T-helper 2 cell treated with Interferon-gamma antibody and Interleukin-4, amounts not matched to agents 5 μg/mL and 100 μg/mL, for 36 hours (primary cell): ENCODE results near the gene WASF3.
A peak's percentile ranks its signal among the peaks of the same experiment; 100 is the strongest.

Source experiments
- DNase-seq: peaks from one replicate; pipeline ENCODE4 v3.0.0; 2021; ENCODE audit warnings: low spot score
- H3K27ac Mint-ChIP-seq: one replicate; pipeline ENCODE4 v1.8.0; 2021; ENCODE audit warnings: mild to moderate bottlenecking, mixed read lengths
- H3K27me3 Mint-ChIP-seq: one replicate; pipeline ENCODE4 v1.8.0; 2021; ENCODE audit warnings: low read depth, mixed read lengths
- H3K36me3 Mint-ChIP-seq: one replicate; pipeline ENCODE4 v1.8.0; 2021; ENCODE audit warnings: low read depth, mixed read lengths
- H3K4me1 Mint-ChIP-seq: one replicate; pipeline ENCODE4 v1.8.0; 2021; ENCODE audit warnings: low read depth, mixed read lengths
- H3K4me3 Mint-ChIP-seq: one replicate; pipeline ENCODE4 v1.8.0; 2022; ENCODE audit warnings: mild to moderate bottlenecking, moderate library complexity, mixed read lengths
- H3K9me3 Mint-ChIP-seq: one replicate; pipeline ENCODE4 v1.8.0; 2021; ENCODE audit warnings: mixed read lengths

Gene WASF3

GRCh38 chr13:26697069-26697955, 139.8 kb downstream of the WASF3 start:
- Mint-ChIP-seq H3K27me3 (no peaks in the 10 kb centered on the region), H3K36me3 (no peaks in the 10 kb centered on the region)

DNA sequence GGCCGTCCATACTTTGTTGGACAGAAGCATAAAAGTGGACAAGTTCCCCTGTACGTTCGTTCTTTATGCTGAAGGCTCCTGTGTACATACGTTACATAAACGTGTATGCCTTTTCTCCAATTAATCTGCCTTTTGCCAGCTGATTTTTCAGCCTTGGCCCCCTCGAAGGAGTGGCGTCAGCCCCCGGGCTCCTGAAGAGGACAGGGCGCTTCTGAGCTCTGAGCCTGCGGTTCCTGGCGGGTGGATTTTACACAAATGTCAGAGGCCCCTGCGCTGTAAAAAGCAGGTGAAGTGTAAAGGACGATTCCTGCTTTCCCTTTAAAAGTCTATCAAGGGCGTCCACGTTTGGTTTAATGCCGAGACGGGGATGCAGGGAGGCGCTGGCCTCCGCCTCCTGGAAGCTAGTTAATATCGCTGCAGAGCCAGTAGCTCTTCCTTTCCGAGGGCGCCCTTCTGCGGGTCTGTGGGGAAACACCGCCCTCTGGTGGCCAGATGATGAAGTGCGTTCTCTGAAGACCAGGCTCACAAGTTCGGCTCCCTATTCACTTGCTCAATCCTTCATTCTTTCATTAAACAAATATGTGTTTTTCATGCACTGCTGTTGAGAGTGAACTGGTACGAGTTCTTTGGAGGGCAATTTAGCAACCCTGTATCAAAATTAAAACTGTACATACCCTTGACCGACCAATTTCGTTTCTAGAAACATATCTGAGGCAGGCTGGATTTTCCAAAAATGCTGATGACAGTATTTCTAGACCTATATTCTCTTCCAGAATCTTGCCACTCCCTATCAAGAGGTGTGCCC, 141.1 kb downstream of the WASF3 start:
- H3K4me1 Mint-ChIP-seq, result peaks cover 3% of the 10 kb centered on the region
- H3K9me3 Mint-ChIP-seq, result no peaks in the 10 kb centered on the region
- no peak overlapping the region for H3K4me3 Mint-ChIP-seq
- DNase-seq, result peak; percentile 67
- H3K27ac Mint-ChIP-seq, result no peak overlapping the region
- no peaks in the 10 kb centered on the region for H3K36me3 Mint-ChIP-seq
- peaks cover 2% of the 10 kb centered on the region for H3K27me3 Mint-ChIP-seq

More at GRCh38 chr13:26697069-26697955, 139.8 kb downstream of the WASF3 start:
- H3K4me3 Mint-ChIP-seq, result no peak overlapping the region
- H3K9me3 Mint-ChIP-seq, result no peaks in the 10 kb centered on the region
- H3K4me1 Mint-ChIP-seq, result peaks cover 3% of the 10 kb centered on the region
- DNase-seq, result no peak
- H3K27ac Mint-ChIP-seq, result no peak overlapping the region

DNA sequence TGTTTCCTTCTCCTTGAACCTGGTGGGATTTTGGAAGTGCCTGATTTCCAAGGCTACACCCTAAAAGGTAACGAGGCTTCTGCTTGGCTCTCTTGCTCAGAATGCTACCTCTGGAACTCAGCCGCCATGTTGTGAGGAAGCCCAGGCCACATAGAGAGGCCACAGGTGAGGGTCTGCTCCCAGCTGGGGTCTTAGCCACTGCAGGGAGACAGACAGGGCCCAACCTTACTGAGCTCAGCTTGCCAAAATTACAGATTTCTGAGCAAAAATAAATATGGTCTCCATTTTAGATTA, 141.7 kb downstream of the WASF3 start:
- no peak overlapping the region for H3K4me3 Mint-ChIP-seq
- peaks cover 2% of the 10 kb centered on the region for H3K27me3 Mint-ChIP-seq
- H3K9me3 Mint-ChIP-seq, result no peaks in the 10 kb centered on the region

GRCh38 chr13:26705536-26705935, 148.1 kb downstream of the WASF3 start:
- no peaks in the 10 kb centered on the region for H3K36me3 Mint-ChIP-seq
- H3K4me3 Mint-ChIP-seq, result no peak overlapping the region
- peaks cover 2% of the 10 kb centered on the region for H3K27me3 Mint-ChIP-seq
- no peak for DNase-seq
- H3K27ac Mint-ChIP-seq, result no peak overlapping the region
- no peaks in the 10 kb centered on the region for H3K9me3 Mint-ChIP-seq
- H3K4me1 Mint-ChIP-seq, result no peaks in the 10 kb centered on the region

More for the DNA sequence above, 141.7 kb downstream of the WASF3 start:
- Mint-ChIP-seq H3K27ac (no peak overlapping the region), H3K36me3 (no peaks in the 10 kb centered on the region), H3K4me1 (peaks cover 3% of the 10 kb centered on the region)
- DNase-seq, result no peak

- no peak overlapping the region for H3K4me3 Mint-ChIP-seq
- peaks cover 2% of the 10 kb centered on the region for H3K27me3 Mint-ChIP-seq
- no peak for DNase-seq
- no peaks in the 10 kb centered on the region for H3K9me3 Mint-ChIP-seq
- no peaks in the 10 kb centered on the region for H3K4me1 Mint-ChIP-seq
- H3K27ac Mint-ChIP-seq, result no peak overlapping the region
- no peaks in the 10 kb centered on the region for H3K36me3 Mint-ChIP-seq
These were observed 148.9 kb downstream of the WASF3 start for GRCh38 chr13:26706381-26706780.

DNA sequence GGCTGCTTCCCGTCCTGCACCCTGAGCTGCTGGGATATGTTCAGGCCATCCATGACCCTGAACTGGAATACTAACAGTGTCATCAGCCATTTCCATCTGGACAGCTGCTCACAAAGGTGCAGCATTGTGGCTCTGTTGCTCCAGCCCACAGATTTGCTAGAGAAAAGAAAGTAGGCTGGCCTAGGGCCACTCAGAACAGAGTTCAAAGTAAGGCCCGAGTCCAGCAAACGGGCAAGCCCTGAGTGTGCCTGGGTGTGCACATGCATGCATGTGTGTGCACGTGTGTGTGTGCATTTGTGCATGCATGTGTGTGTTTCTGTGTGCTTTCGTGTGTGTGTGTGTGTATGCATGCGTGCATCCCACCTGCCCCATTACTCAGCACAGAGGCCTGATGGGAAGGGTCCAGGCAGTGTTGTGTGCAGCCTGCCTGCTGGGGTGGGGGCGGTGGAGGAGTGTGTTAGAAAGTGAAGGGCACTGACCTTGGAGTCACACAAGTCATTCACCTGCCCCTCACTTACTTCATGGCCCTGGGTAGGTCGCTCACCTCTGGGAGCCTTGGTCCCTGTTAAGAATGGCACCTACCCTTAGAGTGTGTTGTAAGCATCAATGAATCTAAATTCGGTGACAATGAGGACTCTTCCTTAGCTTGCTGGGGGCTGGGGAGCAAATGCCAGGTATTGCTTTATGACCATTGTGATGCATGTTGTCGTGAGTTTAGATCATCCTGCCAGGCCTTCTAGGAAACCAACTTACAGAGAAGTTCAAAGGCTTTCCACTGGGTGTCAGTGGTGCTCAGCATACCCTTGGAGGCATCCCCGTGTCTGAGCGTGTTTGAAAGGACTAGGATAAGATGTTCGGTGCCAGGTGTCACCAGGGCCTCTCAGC, 149.9 kb downstream of the WASF3 start:
- Mint-ChIP-seq H3K4me1 (no peaks in the 10 kb centered on the region), H3K4me3 (no peak overlapping the region), H3K36me3 (no peaks in the 10 kb centered on the region), H3K27me3 (peaks cover 2% of the 10 kb centered on the region), H3K9me3 (peaks cover under 1% of the 10 kb centered on the region), H3K27ac (no peak overlapping the region)
- no peak for DNase-seq

- no peak overlapping the region for H3K27ac Mint-ChIP-seq
- H3K4me1 Mint-ChIP-seq, result no peaks in the 10 kb centered on the region
- no peak for DNase-seq
- H3K36me3 Mint-ChIP-seq, result no peaks in the 10 kb centered on the region
- H3K4me3 Mint-ChIP-seq, result no peak overlapping the region
- H3K27me3 Mint-ChIP-seq, result peaks cover 4% of the 10 kb centered on the region
- peaks cover 4% of the 10 kb centered on the region for H3K9me3 Mint-ChIP-seq
These were observed 150.5 kb downstream of the WASF3 start for GRCh38 chr13:26708007-26708297.

DNA sequence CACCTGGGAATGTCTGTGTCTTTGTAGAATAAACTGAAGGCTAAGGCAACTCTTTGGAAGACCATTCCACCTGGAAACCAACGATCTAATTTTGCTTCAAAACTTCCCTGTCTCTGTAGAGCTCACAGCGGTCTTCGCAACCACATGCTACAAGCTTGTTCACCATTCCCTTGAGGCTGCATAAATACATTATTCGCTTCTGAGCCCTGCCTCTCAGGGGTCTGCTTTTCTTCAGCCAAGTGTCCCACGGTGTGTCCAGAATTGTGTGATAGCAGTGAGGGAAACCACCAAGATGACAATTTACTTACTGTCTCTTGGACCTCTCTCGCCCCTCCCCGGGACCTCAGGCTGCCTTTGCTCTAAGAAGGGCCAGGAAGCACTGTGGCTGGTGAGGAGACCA, 152.0 kb downstream of the WASF3 start:
- H3K27ac Mint-ChIP-seq, result no peak overlapping the region
- no peak overlapping the region for H3K4me3 Mint-ChIP-seq

GRCh38 chr13:26710166-26710565, 152.7 kb downstream of the WASF3 start:
- Mint-ChIP-seq H3K4me1 (no peaks in the 10 kb centered on the region), H3K27me3 (peaks cover 3% of the 10 kb centered on the region), H3K36me3 (no peaks in the 10 kb centered on the region), H3K27ac (no peak overlapping the region), H3K4me3 (no peak overlapping the region), H3K9me3 (peaks cover 4% of the 10 kb centered on the region)
- no peak for DNase-seq

More for the DNA sequence above, 152.0 kb downstream of the WASF3 start:
- H3K4me1 Mint-ChIP-seq, result no peaks in the 10 kb centered on the region
- H3K9me3 Mint-ChIP-seq, result peaks cover 4% of the 10 kb centered on the region
- no peak for DNase-seq
- H3K36me3 Mint-ChIP-seq, result no peaks in the 10 kb centered on the region
- peaks cover 3% of the 10 kb centered on the region for H3K27me3 Mint-ChIP-seq

DNA sequence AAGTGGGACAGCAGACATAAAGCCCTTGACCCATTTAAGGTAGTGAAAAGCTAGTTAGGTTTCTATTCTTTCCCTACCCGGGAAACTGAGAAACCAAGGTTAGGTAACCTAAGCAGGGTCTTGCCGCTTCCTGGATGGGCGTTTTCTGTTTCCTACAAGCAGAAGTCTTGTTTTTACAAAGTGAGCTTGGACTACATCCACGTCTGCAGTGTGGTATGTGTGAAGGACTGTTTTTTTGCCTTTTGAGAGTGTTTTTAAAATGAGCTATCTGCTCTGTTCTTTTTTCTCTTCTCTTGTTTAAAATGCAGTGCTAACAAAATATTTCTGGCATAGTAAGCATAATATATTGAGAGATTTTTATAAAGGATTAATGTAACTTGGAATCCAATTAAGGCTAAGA, 153.7 kb downstream of the WASF3 start:
- no peaks in the 10 kb centered on the region for H3K4me1 Mint-ChIP-seq
- no peak overlapping the region for H3K4me3 Mint-ChIP-seq
- H3K9me3 Mint-ChIP-seq, result peaks cover 4% of the 10 kb centered on the region
- peaks cover 3% of the 10 kb centered on the region for H3K27me3 Mint-ChIP-seq
- H3K36me3 Mint-ChIP-seq, result no peaks in the 10 kb centered on the region
- no peak for DNase-seq
- H3K27ac Mint-ChIP-seq, result no peak overlapping the region

DNA sequence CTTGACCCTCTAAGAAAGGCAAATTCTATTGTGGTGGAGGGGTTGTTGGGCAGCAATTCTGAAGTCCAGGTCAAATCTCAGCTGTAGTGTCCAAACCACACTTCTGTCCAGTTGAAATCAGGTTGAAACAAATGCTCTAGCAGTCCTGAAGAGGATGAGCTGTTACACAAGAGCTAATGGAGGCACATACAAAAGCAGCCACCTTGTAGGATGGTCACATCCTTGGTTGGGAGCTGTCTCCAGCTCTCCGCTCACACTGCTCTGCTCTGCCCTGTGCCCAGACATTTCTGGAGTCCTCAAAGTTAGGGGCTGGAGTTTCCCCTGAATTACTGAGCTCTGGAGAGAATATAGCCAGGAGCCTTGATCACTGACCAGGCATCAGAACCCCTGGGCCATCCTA, 155.9 kb downstream of the WASF3 start:
- Mint-ChIP-seq H3K4me1 (no peaks in the 10 kb centered on the region), H3K4me3 (no peak overlapping the region), H3K27ac (no peak overlapping the region), H3K36me3 (no peaks in the 10 kb centered on the region), H3K9me3 (peaks cover 4% of the 10 kb centered on the region), H3K27me3 (peaks cover 3% of the 10 kb centered on the region)
- DNase-seq, result no peak

DNA sequence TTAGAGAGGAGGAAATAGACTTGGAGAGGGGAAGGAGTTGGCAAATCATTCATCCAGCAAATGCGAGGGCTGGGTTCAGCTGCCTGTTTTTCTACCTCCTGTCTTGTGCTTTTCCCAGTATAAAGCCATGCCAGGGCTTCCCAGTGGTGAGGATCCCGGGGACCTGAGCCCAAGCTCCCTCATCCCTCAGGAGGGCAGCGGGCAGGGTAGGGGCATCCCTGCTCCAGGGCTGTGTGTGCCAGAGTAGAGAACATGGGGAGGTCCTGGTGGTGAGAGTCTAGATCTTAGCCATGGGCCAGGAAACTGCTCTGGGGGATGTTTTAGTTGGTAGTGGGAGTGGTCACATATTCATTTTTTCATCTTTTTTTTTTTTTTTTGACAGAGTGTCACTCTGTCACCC, 159.5 kb downstream of the WASF3 start:
- peaks cover 16% of the 10 kb centered on the region for H3K4me1 Mint-ChIP-seq
- H3K4me3 Mint-ChIP-seq, result no peak overlapping the region
- H3K36me3 Mint-ChIP-seq, result no peaks in the 10 kb centered on the region
- peaks cover 4% of the 10 kb centered on the region for H3K9me3 Mint-ChIP-seq
- H3K27me3 Mint-ChIP-seq, result peaks cover 3% of the 10 kb centered on the region
- no peak overlapping the region for H3K27ac Mint-ChIP-seq
- no peak for DNase-seq

- Mint-ChIP-seq H3K27ac (no peak overlapping the region), H3K36me3 (no peaks in the 10 kb centered on the region), H3K27me3 (no peaks in the 10 kb centered on the region), H3K9me3 (no peaks in the 10 kb centered on the region), H3K4me3 (no peak overlapping the region), H3K4me1 (peaks cover 19% of the 10 kb centered on the region)
- no peak for DNase-seq
These were observed 160.7 kb downstream of the WASF3 start for GRCh38 chr13:26718146-26718545.

DNA sequence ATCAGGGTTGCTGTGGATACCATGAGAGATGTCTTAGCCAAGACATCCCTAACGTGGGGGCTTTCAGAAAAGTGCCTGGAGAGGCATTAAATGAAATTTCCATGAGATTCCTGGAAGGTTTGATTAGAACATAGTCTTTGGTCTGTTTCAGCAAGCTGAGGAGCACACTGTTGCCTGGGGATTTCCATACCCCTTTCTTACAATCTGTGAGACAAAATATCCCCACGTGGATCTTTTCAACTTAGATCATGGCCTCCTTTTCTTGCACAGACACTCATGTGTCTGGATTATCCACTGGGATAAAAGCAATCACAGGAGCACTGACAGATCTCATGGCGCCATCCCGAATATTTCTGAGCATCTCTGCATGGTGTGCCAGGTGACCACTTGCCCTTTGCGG, 161.4 kb downstream of the WASF3 start:
- peaks cover 19% of the 10 kb centered on the region for H3K4me1 Mint-ChIP-seq
- H3K27me3 Mint-ChIP-seq, result no peaks in the 10 kb centered on the region
- H3K4me3 Mint-ChIP-seq, result no peak overlapping the region
- no peaks in the 10 kb centered on the region for H3K36me3 Mint-ChIP-seq
- H3K9me3 Mint-ChIP-seq, result no peaks in the 10 kb centered on the region
- no peak overlapping the region for H3K27ac Mint-ChIP-seq
- no peak for DNase-seq
